HG02678 (cell line): ENCODE measurements around the gene C11orf54.
"Not testable (repeated sequence)": the region's sequence is repeated elsewhere in the genome, so short reads cannot be mapped to it uniquely, and the experiment has no call there.

ENCODE experiments used
- ATAC-seq: cut with Tn5 transposase; IDR thresholded peaks from one replicate; pipeline ENCODE4 v1.9.1; 2021; ENCODE audit warnings: mild to moderate bottlenecking, moderate library complexity; ENCODE audit not compliant: unreplicated experiment

Gene C11orf54

GRCh38 chr11:93734427-93735222 lies 6.8 kb upstream of the C11orf54 start:
- no peak for ATAC-seq

DNA sequence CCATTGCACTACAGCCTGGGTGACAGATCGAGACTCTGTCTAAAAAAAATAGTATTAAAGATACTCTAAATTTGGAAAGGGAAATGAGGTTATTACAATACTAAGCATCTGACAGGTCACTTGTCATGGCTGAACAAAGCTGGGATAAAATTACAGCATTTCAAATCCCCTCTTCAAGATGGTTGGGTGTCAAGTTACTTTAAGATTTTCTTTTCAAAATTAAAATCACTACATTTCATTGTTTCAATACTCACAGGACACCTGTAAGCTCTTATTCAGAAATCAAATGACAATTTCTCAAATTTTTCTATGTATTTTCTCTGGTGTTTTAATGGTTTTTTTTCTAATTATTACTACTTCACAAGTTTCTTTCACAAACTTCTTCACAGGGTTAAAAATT lies 5.8 kb upstream of the C11orf54 start:
- no peak for ATAC-seq

- ATAC-seq: no peak
Observed at GRCh38 chr11:93736129-93736528, 5.3 kb upstream of the C11orf54 start.

GRCh38 chr11:93737904-93738612 lies 3.4 kb upstream of the C11orf54 start:
- ATAC-seq: no peak

- no peak for ATAC-seq
Observed at GRCh38 chr11:93738647-93739081, 2.8 kb upstream of the C11orf54 start.

- no peak for ATAC-seq
Observed at GRCh38 chr11:93740031-93740729, 1.3 kb upstream of the C11orf54 start.

DNA sequence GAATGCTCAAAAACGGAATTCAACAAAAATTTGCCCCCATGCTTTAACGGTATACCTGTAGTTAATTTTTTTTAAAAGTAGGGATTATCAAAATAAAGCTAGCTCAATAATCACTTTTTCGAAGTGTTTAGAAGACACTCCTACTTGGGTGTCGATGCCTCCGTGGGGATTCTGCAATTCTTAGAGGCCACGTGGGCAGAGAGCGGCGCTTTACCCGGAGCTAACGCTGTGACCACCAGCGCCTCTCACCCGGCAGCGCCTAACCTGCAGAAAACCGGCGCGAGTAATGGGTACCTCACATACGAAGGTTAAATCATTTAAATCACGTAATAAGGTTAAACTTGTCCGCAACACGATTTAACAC lies 760 bp upstream of the C11orf54 start:
- ATAC-seq: peak; percentile 33

GRCh38 chr11:93741882-93742226 lies 382 bp downstream of the C11orf54 start:
- peak; percentile 14 for ATAC-seq

- ATAC-seq: no peak
Observed at GRCh38 chr11:93743291-93743690, 1.8 kb downstream of the C11orf54 start.

- no peak for ATAC-seq
Observed at GRCh38 chr11:93744669-93745004, 3.2 kb downstream of the C11orf54 start.

DNA sequence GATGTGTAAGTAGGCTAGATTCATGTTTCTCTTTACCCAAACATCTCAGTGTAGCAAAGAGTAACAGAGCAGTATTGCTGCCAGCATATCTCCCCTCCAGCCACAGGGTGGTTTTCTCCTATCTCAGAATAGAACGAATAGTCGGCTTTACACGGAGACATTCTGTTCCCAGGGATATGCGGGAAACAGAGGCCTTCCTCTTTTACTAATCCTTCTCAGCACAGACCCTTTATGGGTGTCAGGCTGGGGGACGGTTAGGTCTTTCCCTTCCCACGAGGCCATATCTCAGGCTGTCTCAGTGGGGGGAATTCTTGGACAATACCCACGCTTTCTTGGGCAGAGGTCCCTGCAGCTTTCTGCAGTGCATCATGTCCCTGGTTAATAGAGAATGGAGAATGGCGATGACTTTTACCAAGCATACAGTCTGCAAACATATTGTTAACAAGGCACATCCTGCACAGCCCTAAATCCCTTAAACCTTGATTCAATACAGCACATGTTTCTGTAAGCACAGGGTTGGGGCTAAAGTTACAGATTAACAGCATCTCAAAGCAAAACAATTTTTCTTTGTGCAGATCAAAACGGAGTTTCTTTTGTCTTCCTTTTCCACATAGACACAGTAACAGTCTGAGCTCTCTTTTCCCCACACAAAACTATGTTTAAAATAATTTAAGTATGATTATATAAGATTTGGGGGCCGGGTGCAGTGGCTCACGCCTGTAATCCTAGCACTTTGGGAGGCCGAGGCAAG lies 3.7 kb downstream of the C11orf54 start:
- ATAC-seq: not testable (repeated sequence)

DNA sequence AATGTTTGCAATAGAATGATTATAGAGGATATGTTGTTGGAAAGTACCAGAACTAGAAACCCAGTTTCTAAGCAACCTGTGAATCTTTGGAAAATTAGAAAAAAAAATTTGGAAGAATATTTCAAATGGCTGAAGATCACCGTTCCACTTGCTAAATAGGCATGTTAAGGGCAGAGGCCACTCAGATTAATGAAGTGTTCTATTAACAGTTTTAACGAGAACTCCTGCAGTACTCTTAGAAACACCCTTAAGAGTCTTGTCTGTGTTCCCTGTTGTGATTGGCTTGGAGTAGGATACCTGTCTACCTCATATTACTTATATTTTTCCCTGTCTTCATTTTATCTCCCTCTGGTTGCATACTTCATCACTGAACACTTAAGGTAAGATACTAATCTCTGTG lies 4.6 kb downstream of the C11orf54 start:
- ATAC-seq: no peak

- peak; percentile 97 for ATAC-seq
Observed at GRCh38 chr11:93747122-93747521, 5.7 kb downstream of the C11orf54 start.

DNA sequence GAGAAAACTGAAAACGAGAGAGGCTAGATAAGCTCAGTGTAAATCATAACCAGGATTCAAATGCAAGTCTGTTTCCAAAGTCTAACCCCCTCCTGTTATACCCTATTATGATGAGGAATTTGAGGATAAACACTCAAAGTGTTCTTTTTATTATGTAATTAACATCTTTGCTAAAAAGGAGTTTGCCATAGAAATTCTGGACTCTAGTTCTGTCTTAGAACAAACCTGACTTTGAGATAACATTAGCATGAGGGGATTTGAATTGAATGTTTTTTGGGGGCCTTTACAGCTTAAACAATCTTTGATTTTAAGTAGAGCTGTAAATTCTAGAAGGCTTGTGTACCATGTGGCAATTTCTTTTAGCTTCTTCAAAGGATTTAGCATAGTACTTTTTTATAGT lies 9.5 kb downstream of the C11orf54 start:
- no peak for ATAC-seq

DNA sequence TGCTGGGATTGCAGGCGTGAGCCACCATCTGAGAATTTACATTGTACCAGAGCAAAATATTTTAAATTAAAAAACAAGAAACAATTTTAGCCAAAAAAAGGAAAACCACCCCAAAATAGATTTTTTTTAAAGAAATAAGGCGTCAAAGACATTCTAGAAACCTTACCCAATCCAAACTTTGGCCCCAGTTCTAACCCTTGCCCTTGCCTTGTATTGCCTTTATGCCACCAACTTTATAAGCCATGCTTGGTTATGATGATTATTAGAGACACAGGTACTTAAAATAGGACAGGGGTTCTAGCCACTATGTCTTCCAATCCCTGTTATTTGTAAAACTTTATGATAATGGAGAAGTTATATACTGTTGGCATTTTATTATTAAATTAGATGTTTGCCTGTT lies 11.8 kb downstream of the C11orf54 start:
- ATAC-seq: no peak

GRCh38 chr11:93756748-93757147 lies 15.3 kb downstream of the C11orf54 start:
- no peak for ATAC-seq

DNA sequence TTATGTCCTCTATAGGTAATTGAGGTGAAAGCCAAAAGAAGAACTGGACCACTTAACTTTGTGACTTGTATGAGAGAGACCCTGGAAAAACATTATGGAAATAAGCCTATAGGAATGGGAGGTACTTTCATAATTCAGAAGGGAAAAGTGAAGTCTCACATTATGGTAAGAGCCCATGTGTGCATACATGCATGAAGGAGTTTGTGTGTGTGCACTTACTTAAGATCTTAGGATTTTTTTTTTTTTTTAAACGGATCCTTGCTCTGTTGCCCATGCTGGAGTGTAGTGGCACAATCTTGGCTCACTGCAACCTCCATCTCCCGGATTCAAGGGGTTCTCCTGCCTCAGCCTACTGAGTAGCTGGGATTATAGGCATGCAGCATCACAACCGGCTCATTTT lies 15.8 kb downstream of the C11orf54 start:
- ATAC-seq: no peak

GRCh38 chr11:93757924-93758865 lies 16.7 kb downstream of the C11orf54 start:
- no peak for ATAC-seq

DNA sequence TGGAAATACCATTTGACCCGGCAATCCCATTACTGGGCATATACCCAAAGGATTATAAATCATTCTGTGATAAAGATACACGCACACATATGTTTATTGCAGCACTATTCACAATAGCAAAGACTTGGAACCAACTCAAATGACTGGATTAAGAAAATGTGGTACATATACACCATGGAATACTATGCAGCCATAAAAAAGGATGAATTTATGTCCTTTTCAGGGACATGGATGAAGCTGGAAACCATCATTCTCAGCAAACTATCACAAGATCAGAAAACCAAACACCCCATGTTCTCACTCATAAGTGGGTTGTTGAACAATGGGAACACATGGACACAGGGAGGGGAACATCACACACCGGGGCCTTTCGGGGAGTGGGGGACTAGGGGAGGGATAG lies 17.7 kb downstream of the C11orf54 start:
- ATAC-seq: not testable (repeated sequence)

GRCh38 chr11:93761910-93762309 lies 20.4 kb downstream of the C11orf54 start:
- no peak for ATAC-seq
